OCI-LY3 (cell line): ENCODE data around the gene GPC2.
A peak's percentile ranks its signal among the peaks of the same experiment; 100 is the strongest.
"Not testable (repeated sequence)": the region's sequence is repeated elsewhere in the genome, so short reads cannot be mapped to it uniquely, and the experiment has no call there.

ENCODE experiments used
- H2AFZ ChIP-seq: fragments of 200-600, 300-600 bp; shearing (Covaris generic); 2 replicates; pipeline ENCODE4 v1.6.0; 2014; ENCODE audit warnings: antibody characterized with exemption, low read depth, low read length
- H3K27ac ChIP-seq: fragments of 200-600, 300-600 bp; sonication (generic); 2 replicates; pipeline ENCODE4 v1.5.1; 2014; ENCODE audit warnings: mild to moderate bottlenecking, low read length, moderate library complexity, mixed read lengths
- H3K27me3 ChIP-seq: fragments of 200-600, 300-600 bp; sonication (generic); 2 replicates; pipeline ENCODE4 v1.6.1; 2014; ENCODE audit warnings: low read depth, low read length, mixed read lengths
- H3K36me3 ChIP-seq: fragments of 200-600, 300-600 bp; sonication (generic); replicated peaks from 2 replicates; pipeline ENCODE3; 2014; ENCODE audit warnings: low read depth, low read length, mixed read lengths
- H3K4me1 ChIP-seq: fragments of 300-600, 200-600 bp; sonication (generic); 2 replicates; pipeline ENCODE4 v1.6.1; 2014; ENCODE audit warnings: low read length, mixed read lengths
- H3K4me2 ChIP-seq: fragments of 200-600, 300-600 bp; sonication (generic); 2 replicates; pipeline ENCODE4 v1.6.1; 2014; ENCODE audit warnings: low read length, mixed read lengths
- H3K4me3 ChIP-seq: fragments of 300-600, 200-600 bp; sonication (generic); 2 replicates; pipeline ENCODE4 v1.5.1; 2014; ENCODE audit warnings: antibody characterized with exemption, mild to moderate bottlenecking, low read length, moderate library complexity
- H3K79me2 ChIP-seq: fragments of 300-600, 200-600 bp; shearing (Covaris generic); 2 replicates; pipeline ENCODE4 v1.6.1; 2014; ENCODE audit warnings: mild to moderate bottlenecking, low read length, mixed read lengths
- H3K9ac ChIP-seq: fragments of 300-600, 200-600 bp; shearing (Covaris generic); 2 replicates; pipeline ENCODE4 v1.6.0; 2014; ENCODE audit warnings: mild to moderate bottlenecking, low read length, moderate library complexity
- H3K9me3 ChIP-seq: fragments of 200-600, 300-600 bp; shearing (Covaris generic); 2 replicates; pipeline ENCODE4 v1.6.1; 2014; ENCODE audit warnings: low read length, mixed read lengths; ENCODE audit not compliant: insufficient read depth
- H4K20me1 ChIP-seq: fragments of 200-600, 300-600 bp; sonication (generic); 2 replicates; pipeline ENCODE4 v1.6.1; 2016; ENCODE audit warnings: low read length, mixed read lengths; ENCODE audit not compliant: insufficient read depth
- EZH2phosphoT487 ChIP-seq: fragments of 200-600 bp; shearing (Covaris generic); IDR thresholded peaks from 2 replicates; pipeline ENCODE4 v1.6.1; 2018; ENCODE audit warnings: antibody characterized with exemption, mixed run types, low read depth
- TF ChIP-seq, protein P1 (sequence below): fragments of 200-600, 300-600 bp; sonication (generic); IDR thresholded peaks from 2 replicates; pipeline ENCODE4 v1.5.1; 2014; ENCODE audit warnings: antibody characterized with exemption, low read length, low read depth

Gene GPC2

DNA sequence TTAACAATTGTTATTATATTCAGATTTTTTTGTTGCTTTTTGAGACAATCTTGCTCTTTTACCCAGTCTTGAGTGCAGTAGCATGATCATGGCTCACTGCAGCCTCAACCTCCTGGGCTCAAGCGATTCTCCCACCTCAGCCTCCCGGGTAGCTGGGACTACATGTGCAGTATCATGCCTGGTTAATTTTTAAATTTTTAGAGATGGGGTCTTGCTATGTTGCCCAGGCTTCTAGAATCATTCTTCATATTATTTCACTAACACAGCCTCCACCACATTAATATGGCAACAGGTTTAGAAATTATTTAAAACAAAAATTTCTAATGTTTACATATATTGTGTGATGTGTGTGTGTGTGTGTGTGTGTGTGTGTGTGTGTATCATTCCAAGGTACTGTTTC lies 29.9 kb downstream of the GPC2 start:
- H3K27me3 ChIP-seq: no peaks in the 10 kb centered on the region
- TF ChIP-seq, protein P1, sequence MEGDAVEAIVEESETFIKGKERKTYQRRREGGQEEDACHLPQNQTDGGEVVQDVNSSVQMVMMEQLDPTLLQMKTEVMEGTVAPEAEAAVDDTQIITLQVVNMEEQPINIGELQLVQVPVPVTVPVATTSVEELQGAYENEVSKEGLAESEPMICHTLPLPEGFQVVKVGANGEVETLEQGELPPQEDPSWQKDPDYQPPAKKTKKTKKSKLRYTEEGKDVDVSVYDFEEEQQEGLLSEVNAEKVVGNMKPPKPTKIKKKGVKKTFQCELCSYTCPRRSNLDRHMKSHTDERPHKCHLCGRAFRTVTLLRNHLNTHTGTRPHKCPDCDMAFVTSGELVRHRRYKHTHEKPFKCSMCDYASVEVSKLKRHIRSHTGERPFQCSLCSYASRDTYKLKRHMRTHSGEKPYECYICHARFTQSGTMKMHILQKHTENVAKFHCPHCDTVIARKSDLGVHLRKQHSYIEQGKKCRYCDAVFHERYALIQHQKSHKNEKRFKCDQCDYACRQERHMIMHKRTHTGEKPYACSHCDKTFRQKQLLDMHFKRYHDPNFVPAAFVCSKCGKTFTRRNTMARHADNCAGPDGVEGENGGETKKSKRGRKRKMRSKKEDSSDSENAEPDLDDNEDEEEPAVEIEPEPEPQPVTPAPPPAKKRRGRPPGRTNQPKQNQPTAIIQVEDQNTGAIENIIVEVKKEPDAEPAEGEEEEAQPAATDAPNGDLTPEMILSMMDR: no peak
- TF ChIP-seq EZH2phosphoT487: no peak
- H3K4me3 ChIP-seq: no peak overlapping the region
- H4K20me1 ChIP-seq: no peaks in the 10 kb centered on the region
- no peak overlapping the region for H3K27ac ChIP-seq
- H2AFZ ChIP-seq: no peak overlapping the region
- no peak overlapping the region for H3K4me2 ChIP-seq
- H3K4me1 ChIP-seq: peaks cover 17% of the 10 kb centered on the region
- no peak overlapping the region for H3K9ac ChIP-seq
- no peaks in the 10 kb centered on the region for H3K9me3 ChIP-seq
- peaks cover 9% of the 10 kb centered on the region for H3K36me3 ChIP-seq
- H3K79me2 ChIP-seq: peaks cover 23% of the 10 kb centered on the region

DNA sequence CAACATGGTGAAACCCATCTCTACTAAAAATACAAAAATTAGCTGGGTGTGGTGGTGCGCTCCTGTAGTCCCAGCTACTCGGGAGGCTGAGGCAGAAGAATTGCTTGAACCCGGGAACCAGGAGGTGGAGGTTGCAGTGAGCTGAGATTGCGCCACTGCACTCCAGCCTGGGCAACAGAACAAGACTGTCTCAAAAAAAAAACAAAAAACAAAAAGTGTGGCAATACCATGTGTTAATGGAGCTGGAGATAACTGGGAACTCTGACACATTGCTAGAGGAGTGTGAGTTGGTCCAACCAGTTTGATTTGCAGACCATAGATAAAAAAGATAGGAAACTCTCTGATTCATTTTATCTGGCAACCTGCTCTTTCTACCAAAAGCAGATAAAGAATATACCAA lies 30.8 kb downstream of the GPC2 start:
- H3K9ac ChIP-seq, H2AFZ ChIP-seq, H3K9me3 ChIP-seq, H3K27ac ChIP-seq, H4K20me1 ChIP-seq, H3K36me3 ChIP-seq, H3K4me2 ChIP-seq, H3K27me3 ChIP-seq, H3K4me3 ChIP-seq: not testable (repeated sequence)
- peaks cover 10% of the 10 kb centered on the region for H3K4me1 ChIP-seq
- peaks cover 19% of the 10 kb centered on the region for H3K79me2 ChIP-seq

DNA sequence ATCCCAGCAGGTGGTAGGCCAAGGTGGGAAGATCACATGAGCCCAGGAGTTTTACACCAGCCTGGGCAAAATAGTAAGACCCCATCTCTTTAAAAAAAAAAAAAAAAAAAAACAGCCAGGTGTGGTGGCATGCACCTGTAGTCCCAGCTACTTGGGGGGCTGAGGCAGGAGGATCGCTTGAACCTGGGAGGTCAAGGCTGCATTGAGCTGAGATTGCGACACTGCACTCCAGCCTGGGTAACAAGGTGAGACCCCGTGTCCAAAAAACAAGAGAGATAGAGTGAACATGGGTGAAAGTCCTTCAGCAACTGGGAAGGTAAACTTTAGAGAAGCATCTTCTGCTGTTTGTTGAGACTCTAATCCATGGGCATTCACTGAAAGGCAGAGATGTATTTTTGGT lies 34.7 kb downstream of the GPC2 start:
- Histone ChIP-seq H3K9ac (no peak overlapping the region), H3K4me2 (no peak overlapping the region), H4K20me1 (no peaks in the 10 kb centered on the region), H3K36me3 (no peaks in the 10 kb centered on the region), H3K4me3 (no peak overlapping the region), H3K27ac (no peak overlapping the region), H2AFZ (no peak overlapping the region), H3K4me1 (0 out of 2 replicates have a peak, but pooled peaks cover 8% of the 10 kb centered on the region), H3K27me3 (peaks cover 2% of the 10 kb centered on the region; the same call in 1 of the 2 replicates), H3K9me3 (no peaks in the 10 kb centered on the region), H3K79me2 (no peaks in the 10 kb centered on the region)
- TF ChIP-seq EZH2phosphoT487: no peak

DNA sequence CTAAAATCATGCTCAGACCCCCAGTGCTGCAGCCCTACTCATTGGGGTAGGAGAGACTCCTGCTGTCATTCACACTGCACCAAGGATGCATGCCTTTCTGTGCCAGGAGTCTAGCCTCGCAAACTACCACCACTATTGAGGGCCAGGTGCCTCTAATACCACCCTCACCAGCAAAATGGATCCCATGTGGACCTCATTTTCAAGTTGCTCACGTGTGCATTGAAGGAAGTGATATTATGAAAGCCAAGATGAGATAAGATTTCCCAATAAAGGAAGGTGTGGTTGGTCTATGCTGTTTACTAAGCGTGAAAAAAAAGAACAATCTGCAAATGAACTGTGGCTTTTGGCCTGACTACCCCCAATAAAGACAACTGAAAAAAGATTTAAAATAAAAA lies 35.6 kb downstream of the GPC2 start:
- Histone ChIP-seq H3K79me2 (no peaks in the 10 kb centered on the region), H2AFZ (no peak overlapping the region), H3K4me2 (no peak overlapping the region), H3K4me3 (no peak overlapping the region), H3K4me1 (0 out of 2 replicates have a peak, but pooled peaks cover 8% of the 10 kb centered on the region), H3K27me3 (peaks cover 2% of the 10 kb centered on the region; the same call in 1 of the 2 replicates), H3K9ac (no peak overlapping the region), H3K27ac (no peak overlapping the region), H3K36me3 (no peaks in the 10 kb centered on the region), H3K9me3 (no peaks in the 10 kb centered on the region), H4K20me1 (no peaks in the 10 kb centered on the region)
- TF ChIP-seq, protein P1: no peak
- no peak for TF ChIP-seq EZH2phosphoT487

DNA sequence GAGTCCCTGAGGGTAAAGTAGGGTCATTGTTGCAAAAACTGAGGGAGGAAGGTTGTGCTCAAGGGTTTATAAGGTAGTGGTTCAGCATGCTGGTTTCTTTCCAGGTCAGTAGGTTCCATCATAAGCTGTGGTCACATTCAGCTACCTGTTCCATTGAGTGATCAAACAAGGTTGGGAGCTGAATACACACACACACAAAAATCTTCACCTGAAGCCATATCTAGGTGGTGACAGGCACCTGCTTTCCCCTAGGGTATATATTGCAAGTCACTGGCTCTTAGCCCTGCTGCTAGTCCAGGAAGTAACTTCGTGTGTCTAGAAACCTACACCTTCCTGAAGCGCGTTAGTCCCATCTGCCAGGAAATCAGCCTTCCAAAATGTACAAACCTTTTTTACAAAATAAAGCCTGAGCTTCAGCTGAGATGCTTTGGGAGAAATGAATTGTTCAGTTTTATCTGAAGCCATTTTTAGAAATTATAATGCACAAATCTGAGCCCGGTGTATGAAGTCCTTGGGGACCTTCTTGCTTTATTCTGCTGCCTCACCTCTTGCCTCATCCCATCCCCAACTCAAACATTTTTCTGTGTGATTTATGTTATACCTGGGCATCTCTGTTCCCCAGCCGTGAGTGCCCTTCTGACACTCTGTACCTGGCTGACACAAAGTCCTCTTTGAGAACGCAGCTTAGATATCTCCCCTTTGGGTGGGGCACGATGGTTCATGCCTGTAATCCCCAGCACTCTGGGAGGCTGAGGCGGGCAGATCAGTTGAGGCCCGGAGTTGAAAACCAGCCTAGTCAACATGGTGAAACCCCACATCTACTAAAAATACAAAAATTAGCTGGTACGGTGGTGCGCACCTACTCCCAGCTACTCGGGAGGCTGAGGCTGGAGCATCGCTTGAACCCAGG lies 39.1 kb downstream of the GPC2 start:
- Histone ChIP-seq H3K9ac (no peak overlapping the region), H2AFZ (0 out of 2 replicates have a peak overlapping the region, but pooled peaks have one; percentile 29), H3K36me3 (no peaks in the 10 kb centered on the region), H4K20me1 (no peaks in the 10 kb centered on the region), H3K4me1 (0 out of 2 replicates have a peak, but pooled peaks cover 8% of the 10 kb centered on the region), H3K4me2 (peak overlapping the region; percentile 22; the same call in 1 of the 2 replicates), H3K9me3 (no peaks in the 10 kb centered on the region), H3K79me2 (no peaks in the 10 kb centered on the region), H3K27me3 (peaks cover 2% of the 10 kb centered on the region; the same call in 1 of the 2 replicates), H3K27ac (no peak overlapping the region), H3K4me3 (no peak overlapping the region)
- no peak for TF ChIP-seq EZH2phosphoT487
- TF ChIP-seq, protein P1: no peak
